NCI-H1930 (cell line): ENCODE measurements around the gene MRPL40.

ENCODE experiments used
- DNase-seq, 2 experiments: peaks; one replicate each; lab custom pipeline; 2025; lab: John Stamatoyannopoulos, UW

Gene MRPL40

GRCh38 chr22:19483481-19484244 is 51.3 kb downstream of the MRPL40 start:
- DNase-seq = no peak
